Measurements from ENCODE around the gene HDC.

HDC gene

GRCh38 chr15:50265620-50266019, at the start of gene HDC:
TSS of gene HDC (minus strand) at chr15:50265726. CDS start at chr15:50265623, 103 bp downstream.
- DNase-seq (ENCODE audit: low read depth) = no peak

GRCh38 chr15:50312636-50313035, 47.1 kb upstream of the HDC start:
- no peak for DNase-seq (ENCODE audit: low read depth)

- no peak for DNase-seq (ENCODE audit: low read depth)
Measured at GRCh38 chr15:50307799-50308198, 42.3 kb upstream of the HDC start.

- no peak for DNase-seq (ENCODE audit: low read depth)
Measured at GRCh38 chr15:50304836-50305235, 39.3 kb upstream of the HDC start.

- no peak for DNase-seq (ENCODE audit: low read depth)
Measured at GRCh38 chr15:50302581-50302980, 37.1 kb upstream of the HDC start.

- DNase-seq (ENCODE audit: low read depth) = no peak
Measured at GRCh38 chr15:50298340-50298739, 32.8 kb upstream of the HDC start.

- no peak for DNase-seq (ENCODE audit: low read depth)
Measured at GRCh38 chr15:50295966-50296365, 30.4 kb upstream of the HDC start.

GRCh38 chr15:50289749-50290148, 24.2 kb upstream of the HDC start:
- no peak for DNase-seq (ENCODE audit: low read depth)

GRCh38 chr15:50287324-50288116, 22.0 kb upstream of the HDC start:
- DNase-seq (ENCODE audit: low read depth) = no peak

GRCh38 chr15:50281427-50281826, 15.9 kb upstream of the HDC start:
- DNase-seq (ENCODE audit: low read depth) = no peak

- no peak for DNase-seq (ENCODE audit: low read depth)
Measured at GRCh38 chr15:50280271-50280670, 14.7 kb upstream of the HDC start.

GRCh38 chr15:50278496-50278895, 13.0 kb upstream of the HDC start:
- DNase-seq (ENCODE audit: low read depth) = no peak

- DNase-seq (ENCODE audit: low read depth) = no peak
Measured at GRCh38 chr15:50277370-50277769, 11.8 kb upstream of the HDC start.

GRCh38 chr15:50275908-50276307, 10.4 kb upstream of the HDC start:
- DNase-seq (ENCODE audit: low read depth) = no peak

- no peak for DNase-seq (ENCODE audit: low read depth)
Measured at GRCh38 chr15:50275091-50275490, 9.6 kb upstream of the HDC start.

GRCh38 chr15:50267577-50267976, 2.1 kb upstream of the HDC start:
- DNase-seq (ENCODE audit: low read depth) = no peak

GRCh38 chr15:50262533-50262932, 3.0 kb downstream of the HDC start:
- DNase-seq (ENCODE audit: low read depth) = no peak

GRCh38 chr15:50261981-50262380, 3.5 kb downstream of the HDC start:
- DNase-seq (ENCODE audit: low read depth) = no peak

- DNase-seq (ENCODE audit: low read depth) = no peak
Measured at GRCh38 chr15:50260969-50261496, 4.5 kb downstream of the HDC start.

GRCh38 chr15:50259276-50259675, 6.2 kb downstream of the HDC start:
- no peak for DNase-seq (ENCODE audit: low read depth)

GRCh38 chr15:50257924-50258323, 7.6 kb downstream of the HDC start:
- DNase-seq (ENCODE audit: low read depth) = no peak

- no peak for DNase-seq (ENCODE audit: low read depth)
Measured at GRCh38 chr15:50257332-50257731, 8.2 kb downstream of the HDC start.

- DNase-seq (ENCODE audit: low read depth) = peak; percentile 91
Measured at GRCh38 chr15:50256188-50257041, 9.1 kb downstream of the HDC start.
